ENCODE results near the gene VEPH1.

GRCh38 chr3:157369727-157370421, 133.3 kb downstream of the VEPH1 start:
- TF ChIP-seq ATF3 (IDR thresholded peaks at IDR 0.05) (no peak), ATF3 (CRISPR knock-in tag; conservative IDR thresholded peaks at IDR 0.05) (no peak), ZNF282 (CRISPR knock-in tag; IDR thresholded peaks at IDR 0.05) (no peak), USF2 (CRISPR knock-in tag; IDR thresholded peaks at IDR 0.05) (no peak)
